HG02678 (cell line): ENCODE data around the gene GFY.

Experiments
- ATAC-seq: cut with Tn5 transposase; IDR thresholded peaks from one replicate; pipeline ENCODE4 v1.9.1; 2021; ENCODE audit warnings: mild to moderate bottlenecking, moderate library complexity; ENCODE audit not compliant: unreplicated experiment

GFY gene

GRCh38 chr19:49408816-49409440 lies 16.3 kb upstream of the GFY start:
- no peak for ATAC-seq

GRCh38 chr19:49409441-49410029 lies 15.7 kb upstream of the GFY start:
- ATAC-seq = no peak

- no peak for ATAC-seq
These were observed 13.4 kb upstream of the GFY start for GRCh38 chr19:49411681-49412326.

- ATAC-seq = no peak
These were observed 11.8 kb upstream of the GFY start for GRCh38 chr19:49413348-49413747.

- ATAC-seq = no peak
These were observed 10.9 kb upstream of the GFY start for GRCh38 chr19:49414256-49414655.

GRCh38 chr19:49415102-49415809 lies 9.9 kb upstream of the GFY start:
- ATAC-seq = no peak

- ATAC-seq = no peak
These were observed 9.4 kb upstream of the GFY start for GRCh38 chr19:49415810-49416200.

GRCh38 chr19:49417088-49417487 lies 8.1 kb upstream of the GFY start:
- no peak for ATAC-seq

- no peak for ATAC-seq
These were observed 6.7 kb upstream of the GFY start for GRCh38 chr19:49418511-49418910.

- ATAC-seq = no peak
These were observed 6.0 kb upstream of the GFY start for GRCh38 chr19:49419173-49419572.

GRCh38 chr19:49420227-49420626 lies 5.0 kb upstream of the GFY start:
- no peak for ATAC-seq

- ATAC-seq = no peak
These were observed 3.9 kb upstream of the GFY start for GRCh38 chr19:49421039-49421877.

- no peak for ATAC-seq
These were observed 3.3 kb upstream of the GFY start for GRCh38 chr19:49421878-49422202.

GRCh38 chr19:49422407-49423070 lies 2.6 kb upstream of the GFY start:
- no peak for ATAC-seq

GRCh38 chr19:49423071-49423984 lies 1.9 kb upstream of the GFY start, which contains the start of gene PTH2:
Gene PTH2, minus strand, starts transcription at chr19:49423441. Its CDS starts 102 bp downstream, at chr19:49423339.
- no peak for ATAC-seq

- no peak for ATAC-seq
These were observed 1.2 kb upstream of the GFY start for GRCh38 chr19:49423985-49424303.

- ATAC-seq = no peak
These were observed 869 bp downstream of the GFY start for GRCh38 chr19:49425922-49426592.

- ATAC-seq = no peak
These were observed 2.2 kb downstream of the GFY start for GRCh38 chr19:49427339-49427738.
